IMR-90 (cell line): ENCODE data around the gene RNF144A.

Experiments used
- BHLHE40 ChIP-seq: fragments of 150-350 bp; IDR thresholded peaks from 2 replicates; pipeline ENCODE4 v1.6.1; 2016; ENCODE audit warnings: mild to moderate bottlenecking, low read depth, low read length
- CEBPB ChIP-seq: IDR thresholded peaks from 2 replicates; pipeline ENCODE4 v1.6.1; 2012; ENCODE audit warnings: low read depth, low read length, improper control_type of control experiment
- FOS ChIP-seq: fragments of 150-350 bp; IDR thresholded peaks from 2 replicates; pipeline ENCODE4 v1.6.1; 2016; ENCODE audit warnings: low read depth, low read length
- MAZ ChIP-seq: IDR thresholded peaks from 2 replicates; pipeline ENCODE4 v1.6.1; 2012; ENCODE audit warnings: low read depth, mild to moderate bottlenecking, low read length, improper control_type of control experiment, moderate library complexity, borderline replicate concordance
- NFE2L2 ChIP-seq: fragments of 150-350 bp; IDR thresholded peaks from 2 replicates; pipeline ENCODE4 v1.6.1; 2016; ENCODE audit warnings: low read depth, mild to moderate bottlenecking, low read length
- POLR2A ChIP-seq: IDR thresholded peaks from 2 replicates; pipeline ENCODE4 v1.6.1; 2012; ENCODE audit warnings: mild to moderate bottlenecking, low read depth, low read length
- RAD21 ChIP-seq: IDR thresholded peaks from 2 replicates; pipeline ENCODE4 v1.6.1; 2012; ENCODE audit warnings: low read length, improper control_type of control experiment
- RFX5 ChIP-seq: IDR thresholded peaks from 2 replicates; pipeline ENCODE4 v1.8.0; 2012; ENCODE audit warnings: low read depth, mild to moderate bottlenecking, low read length, moderate library complexity
- TF ChIP-seq, protein P1 (sequence below): conservative IDR thresholded peaks from 2 replicates; pipeline ENCODE4 v1.5.1; 2012; ENCODE audit warnings: mild to moderate bottlenecking, low read depth, low read length, improper control_type of control experiment
- TF ChIP-seq, protein P2 (sequence below): fragments of 150-350 bp; IDR thresholded peaks from 2 replicates; pipeline ENCODE4 v1.6.1; 2017; ENCODE audit warnings: mild to moderate bottlenecking, antibody characterized with exemption, low read length, low read depth
- TF ChIP-seq, protein P3 (sequence below): fragments of 150-350 bp; IDR thresholded peaks from 2 replicates; pipeline ENCODE4 v1.6.1; 2016; ENCODE audit warnings: low read depth, mild to moderate bottlenecking, low read length, moderate library complexity, borderline replicate concordance

- TF ChIP-seq MAZ (no peak), POLR2A (no peak), FOS (no peak), RFX5 (no peak), CEBPB (no peak), NFE2L2 (no peak), RAD21 (no peak), BHLHE40 (no peak)
- TF ChIP-seq, protein P1, sequence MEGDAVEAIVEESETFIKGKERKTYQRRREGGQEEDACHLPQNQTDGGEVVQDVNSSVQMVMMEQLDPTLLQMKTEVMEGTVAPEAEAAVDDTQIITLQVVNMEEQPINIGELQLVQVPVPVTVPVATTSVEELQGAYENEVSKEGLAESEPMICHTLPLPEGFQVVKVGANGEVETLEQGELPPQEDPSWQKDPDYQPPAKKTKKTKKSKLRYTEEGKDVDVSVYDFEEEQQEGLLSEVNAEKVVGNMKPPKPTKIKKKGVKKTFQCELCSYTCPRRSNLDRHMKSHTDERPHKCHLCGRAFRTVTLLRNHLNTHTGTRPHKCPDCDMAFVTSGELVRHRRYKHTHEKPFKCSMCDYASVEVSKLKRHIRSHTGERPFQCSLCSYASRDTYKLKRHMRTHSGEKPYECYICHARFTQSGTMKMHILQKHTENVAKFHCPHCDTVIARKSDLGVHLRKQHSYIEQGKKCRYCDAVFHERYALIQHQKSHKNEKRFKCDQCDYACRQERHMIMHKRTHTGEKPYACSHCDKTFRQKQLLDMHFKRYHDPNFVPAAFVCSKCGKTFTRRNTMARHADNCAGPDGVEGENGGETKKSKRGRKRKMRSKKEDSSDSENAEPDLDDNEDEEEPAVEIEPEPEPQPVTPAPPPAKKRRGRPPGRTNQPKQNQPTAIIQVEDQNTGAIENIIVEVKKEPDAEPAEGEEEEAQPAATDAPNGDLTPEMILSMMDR = no peak
- TF ChIP-seq, protein P2, sequence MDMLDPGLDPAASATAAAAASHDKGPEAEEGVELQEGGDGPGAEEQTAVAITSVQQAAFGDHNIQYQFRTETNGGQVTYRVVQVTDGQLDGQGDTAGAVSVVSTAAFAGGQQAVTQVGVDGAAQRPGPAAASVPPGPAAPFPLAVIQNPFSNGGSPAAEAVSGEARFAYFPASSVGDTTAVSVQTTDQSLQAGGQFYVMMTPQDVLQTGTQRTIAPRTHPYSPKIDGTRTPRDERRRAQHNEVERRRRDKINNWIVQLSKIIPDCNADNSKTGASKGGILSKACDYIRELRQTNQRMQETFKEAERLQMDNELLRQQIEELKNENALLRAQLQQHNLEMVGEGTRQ = no peak
- TF ChIP-seq, protein P3, sequence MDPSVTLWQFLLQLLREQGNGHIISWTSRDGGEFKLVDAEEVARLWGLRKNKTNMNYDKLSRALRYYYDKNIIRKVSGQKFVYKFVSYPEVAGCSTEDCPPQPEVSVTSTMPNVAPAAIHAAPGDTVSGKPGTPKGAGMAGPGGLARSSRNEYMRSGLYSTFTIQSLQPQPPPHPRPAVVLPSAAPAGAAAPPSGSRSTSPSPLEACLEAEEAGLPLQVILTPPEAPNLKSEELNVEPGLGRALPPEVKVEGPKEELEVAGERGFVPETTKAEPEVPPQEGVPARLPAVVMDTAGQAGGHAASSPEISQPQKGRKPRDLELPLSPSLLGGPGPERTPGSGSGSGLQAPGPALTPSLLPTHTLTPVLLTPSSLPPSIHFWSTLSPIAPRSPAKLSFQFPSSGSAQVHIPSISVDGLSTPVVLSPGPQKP = no peak
These were observed 11.2 kb downstream of the RNF144A start for GRCh38 chr2:6928452-6928851.
